Effector CD8-positive, alpha-beta T cell (primary cell): Measurements from ENCODE around the gene EIF4E3.

Experiments
- DNase-seq: peaks from one replicate; lab custom pipeline; 2025; lab: John Stamatoyannopoulos, UW

The EIF4E3 gene

GRCh38 chr3:71723452-71724170, 1.6 kb downstream of the EIF4E3 start:
- peak; percentile 17 for DNase-seq

- DNase-seq = no peak
Measured at GRCh38 chr3:71722693-71723092, 2.5 kb downstream of the EIF4E3 start.

- DNase-seq = no peak
Measured at GRCh38 chr3:71721651-71722157, 3.5 kb downstream of the EIF4E3 start.

GRCh38 chr3:71721002-71721401, 4.2 kb downstream of the EIF4E3 start:
- no peak for DNase-seq

- DNase-seq = no peak
Measured at GRCh38 chr3:71718072-71718471, 7.1 kb downstream of the EIF4E3 start.

- DNase-seq = no peak
Measured at GRCh38 chr3:71714595-71714994, 10.6 kb downstream of the EIF4E3 start.

GRCh38 chr3:71713041-71713440, 12.2 kb downstream of the EIF4E3 start:
- DNase-seq = no peak

GRCh38 chr3:71710906-71711494, 14.2 kb downstream of the EIF4E3 start:
- no peak for DNase-seq

- no peak for DNase-seq
Measured at GRCh38 chr3:71709908-71710511, 15.2 kb downstream of the EIF4E3 start.

GRCh38 chr3:71708476-71709105, 16.6 kb downstream of the EIF4E3 start:
- no peak for DNase-seq

- DNase-seq = no peak
Measured at GRCh38 chr3:71707595-71707994, 17.6 kb downstream of the EIF4E3 start.

- DNase-seq = no peak
Measured at GRCh38 chr3:71705681-71706080, 19.5 kb downstream of the EIF4E3 start.

GRCh38 chr3:71704915-71705314, 20.3 kb downstream of the EIF4E3 start:
- no peak for DNase-seq

GRCh38 chr3:71703797-71704196, 21.4 kb downstream of the EIF4E3 start:
- no peak for DNase-seq

- no peak for DNase-seq
Measured at GRCh38 chr3:71702131-71703024, 22.8 kb downstream of the EIF4E3 start.

- DNase-seq = no peak
Measured at GRCh38 chr3:71701251-71701762, 23.9 kb downstream of the EIF4E3 start.

GRCh38 chr3:71695000-71695482, 30.2 kb downstream of the EIF4E3 start:
- DNase-seq = no peak

- no peak for DNase-seq
Measured at GRCh38 chr3:71694358-71694999, 30.7 kb downstream of the EIF4E3 start.

GRCh38 chr3:71693641-71694040, 31.6 kb downstream of the EIF4E3 start:
- DNase-seq = no peak

GRCh38 chr3:71692139-71692538, 33.1 kb downstream of the EIF4E3 start:
- no peak for DNase-seq
